Fibroblast of mammary gland (primary cell): ENCODE measurements around the gene MAPKAP1.

Experiments used
- DNase-seq: peaks from one replicate; pipeline ENCODE4 v3.0.0-alpha.2; 2010; ENCODE audit warnings: low read depth
- H3K4me3 ChIP-seq: 2 replicates; pipeline ENCODE4 v1.5.1; 2011; ENCODE audit warnings: low read depth, mild to moderate bottlenecking, low read length, moderate library complexity; ENCODE audit not compliant: control insufficient read depth
- CTCF ChIP-seq: conservative IDR thresholded peaks from 2 replicates; pipeline ENCODE4 v1.5.1; 2011; ENCODE audit warnings: low read depth, low read length, inconsistent platforms; ENCODE audit not compliant: control insufficient read depth, insufficient read depth

The MAPKAP1 gene

GRCh38 chr9:125746017-125746773, 39.2 kb upstream of the MAPKAP1 start:
- peak; percentile 90 for DNase-seq
- peak overlapping the region; percentile 55 for H3K4me3 ChIP-seq
- no peak for TF ChIP-seq CTCF

GRCh38 chr9:125745682-125746016, 38.6 kb upstream of the MAPKAP1 start:
- peak overlapping the region; percentile 55 for H3K4me3 ChIP-seq
- no peak for TF ChIP-seq CTCF
- no peak for DNase-seq

- DNase-seq, result no peak
- TF ChIP-seq CTCF, result no peak
- no peak overlapping the region for H3K4me3 ChIP-seq
These were observed 38.0 kb upstream of the MAPKAP1 start for GRCh38 chr9:125745018-125745417.

- H3K4me3 ChIP-seq, result no peak overlapping the region
- TF ChIP-seq CTCF, result no peak
- DNase-seq, result peak; percentile 88
These were observed 37.6 kb upstream of the MAPKAP1 start for GRCh38 chr9:125744616-125745015.

GRCh38 chr9:125743682-125744428, 36.8 kb upstream of the MAPKAP1 start:
- no peak overlapping the region for H3K4me3 ChIP-seq
- peak; percentile 75 for DNase-seq
- no peak for TF ChIP-seq CTCF

GRCh38 chr9:125742657-125743056, 35.6 kb upstream of the MAPKAP1 start:
- H3K4me3 ChIP-seq, result no peak overlapping the region
- DNase-seq, result no peak
- TF ChIP-seq CTCF, result no peak
